Measurements from ENCODE around the gene TEN1. TPM values are rescaled to one million over a fixed set of nuclear protein-coding genes. Genes with fewer than 3 reads are reported as not detected.

Gene TEN1
- total and polyA plus RNA-seq, 9 of the 15 experiments (the other 6 are each of a cell fraction or from before 2014, with no cell fraction given) = 1.3 to 25.7 (median 10.1) TPM

DNA sequence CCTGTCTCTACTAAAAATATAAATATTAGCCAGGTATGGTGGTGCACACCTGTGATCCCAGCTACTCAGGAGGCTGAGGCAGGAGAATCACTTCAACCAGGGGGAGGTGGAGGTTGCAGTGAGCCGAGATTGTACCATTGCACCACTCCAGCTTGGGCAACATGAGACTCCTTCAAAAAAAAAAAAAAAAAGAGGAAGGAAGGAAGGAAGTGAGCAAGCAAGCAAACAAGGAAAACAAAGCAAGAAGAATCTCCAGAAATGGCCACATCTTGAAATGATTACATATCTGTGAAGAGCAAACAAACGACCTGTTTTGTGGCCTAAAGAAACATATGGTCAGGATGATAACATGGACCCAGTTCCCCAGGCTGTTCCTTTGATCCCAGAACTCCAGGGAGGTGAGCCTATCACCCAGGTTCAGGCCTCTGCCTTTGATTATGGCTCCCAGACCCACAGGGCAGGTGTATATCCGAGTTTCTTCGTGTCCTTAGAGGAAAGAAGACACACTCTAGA is 9.0 kb upstream of the TEN1 start (continued):
- TF ChIP-seq, protein P1, sequence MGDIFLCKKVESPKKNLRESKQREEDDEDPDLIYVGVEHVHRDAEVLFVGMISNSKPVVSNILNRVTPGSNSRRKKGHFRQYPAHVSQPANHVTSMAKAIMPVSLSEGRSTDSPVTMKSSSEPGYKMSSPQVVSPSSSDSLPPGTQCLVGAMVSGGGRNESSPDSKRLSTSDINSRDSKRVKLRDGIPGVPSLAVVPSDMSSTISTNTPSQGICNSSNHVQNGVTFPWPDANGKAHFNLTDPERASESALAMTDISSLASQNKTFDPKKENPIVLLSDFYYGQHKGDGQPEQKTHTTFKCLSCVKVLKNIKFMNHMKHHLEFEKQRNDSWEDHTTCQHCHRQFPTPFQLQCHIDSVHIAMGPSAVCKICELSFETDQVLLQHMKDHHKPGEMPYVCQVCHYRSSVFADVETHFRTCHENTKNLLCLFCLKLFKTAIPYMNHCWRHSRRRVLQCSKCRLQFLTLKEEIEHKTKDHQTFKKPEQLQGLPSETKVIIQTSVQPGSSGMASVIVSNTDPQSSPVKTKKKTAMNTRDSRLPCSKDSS (IDR thresholded peaks at IDR 0.05; ENCODE audit: low read depth, partially characterized antibody) = no peak
- no peak for TF ChIP-seq ZNF224 (CRISPR knock-in tag; IDR thresholded peaks at IDR 0.05)
- TF ChIP-seq CBFA2T3 (IDR thresholded peaks at IDR 0.05) = peak; percentile 98
- TF ChIP-seq, protein P2, sequence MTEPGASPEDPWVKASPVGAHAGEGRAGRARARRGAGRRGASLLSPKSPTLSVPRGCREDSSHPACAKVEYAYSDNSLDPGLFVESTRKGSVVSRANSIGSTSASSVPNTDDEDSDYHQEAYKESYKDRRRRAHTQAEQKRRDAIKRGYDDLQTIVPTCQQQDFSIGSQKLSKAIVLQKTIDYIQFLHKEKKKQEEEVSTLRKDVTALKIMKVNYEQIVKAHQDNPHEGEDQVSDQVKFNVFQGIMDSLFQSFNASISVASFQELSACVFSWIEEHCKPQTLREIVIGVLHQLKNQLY (CRISPR knock-in tag; conservative IDR thresholded peaks at IDR 0.05) = no peak
- peak; percentile 92 for TF ChIP-seq CCNT2 (IDR thresholded peaks at IDR 0.05; ENCODE audit: borderline replicate concordance, extremely low read depth, insufficient read length, low read depth, low read length)
- TF ChIP-seq, protein P3, sequence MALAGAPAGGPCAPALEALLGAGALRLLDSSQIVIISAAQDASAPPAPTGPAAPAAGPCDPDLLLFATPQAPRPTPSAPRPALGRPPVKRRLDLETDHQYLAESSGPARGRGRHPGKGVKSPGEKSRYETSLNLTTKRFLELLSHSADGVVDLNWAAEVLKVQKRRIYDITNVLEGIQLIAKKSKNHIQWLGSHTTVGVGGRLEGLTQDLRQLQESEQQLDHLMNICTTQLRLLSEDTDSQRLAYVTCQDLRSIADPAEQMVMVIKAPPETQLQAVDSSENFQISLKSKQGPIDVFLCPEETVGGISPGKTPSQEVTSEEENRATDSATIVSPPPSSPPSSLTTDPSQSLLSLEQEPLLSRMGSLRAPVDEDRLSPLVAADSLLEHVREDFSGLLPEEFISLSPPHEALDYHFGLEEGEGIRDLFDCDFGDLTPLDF (CRISPR knock-in tag; IDR thresholded peaks at IDR 0.05) = no peak
- TF ChIP-seq, protein P4, sequence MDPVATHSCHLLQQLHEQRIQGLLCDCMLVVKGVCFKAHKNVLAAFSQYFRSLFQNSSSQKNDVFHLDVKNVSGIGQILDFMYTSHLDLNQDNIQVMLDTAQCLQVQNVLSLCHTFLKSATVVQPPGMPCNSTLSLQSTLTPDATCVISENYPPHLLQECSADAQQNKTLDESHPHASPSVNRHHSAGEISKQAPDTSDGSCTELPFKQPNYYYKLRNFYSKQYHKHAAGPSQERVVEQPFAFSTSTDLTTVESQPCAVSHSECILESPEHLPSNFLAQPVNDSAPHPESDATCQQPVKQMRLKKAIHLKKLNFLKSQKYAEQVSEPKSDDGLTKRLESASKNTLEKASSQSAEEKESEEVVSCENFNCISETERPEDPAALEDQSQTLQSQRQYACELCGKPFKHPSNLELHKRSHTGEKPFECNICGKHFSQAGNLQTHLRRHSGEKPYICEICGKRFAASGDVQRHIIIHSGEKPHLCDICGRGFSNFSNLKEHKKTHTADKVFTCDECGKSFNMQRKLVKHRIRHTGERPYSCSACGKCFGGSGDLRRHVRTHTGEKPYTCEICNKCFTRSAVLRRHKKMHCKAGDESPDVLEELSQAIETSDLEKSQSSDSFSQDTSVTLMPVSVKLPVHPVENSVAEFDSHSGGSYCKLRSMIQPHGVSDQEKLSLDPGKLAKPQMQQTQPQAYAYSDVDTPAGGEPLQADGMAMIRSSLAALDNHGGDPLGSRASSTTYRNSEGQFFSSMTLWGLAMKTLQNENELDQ (CRISPR knock-in tag; IDR thresholded peaks at IDR 0.05; ENCODE audit: borderline replicate concordance) = no peak
- TF ChIP-seq, protein P5, sequence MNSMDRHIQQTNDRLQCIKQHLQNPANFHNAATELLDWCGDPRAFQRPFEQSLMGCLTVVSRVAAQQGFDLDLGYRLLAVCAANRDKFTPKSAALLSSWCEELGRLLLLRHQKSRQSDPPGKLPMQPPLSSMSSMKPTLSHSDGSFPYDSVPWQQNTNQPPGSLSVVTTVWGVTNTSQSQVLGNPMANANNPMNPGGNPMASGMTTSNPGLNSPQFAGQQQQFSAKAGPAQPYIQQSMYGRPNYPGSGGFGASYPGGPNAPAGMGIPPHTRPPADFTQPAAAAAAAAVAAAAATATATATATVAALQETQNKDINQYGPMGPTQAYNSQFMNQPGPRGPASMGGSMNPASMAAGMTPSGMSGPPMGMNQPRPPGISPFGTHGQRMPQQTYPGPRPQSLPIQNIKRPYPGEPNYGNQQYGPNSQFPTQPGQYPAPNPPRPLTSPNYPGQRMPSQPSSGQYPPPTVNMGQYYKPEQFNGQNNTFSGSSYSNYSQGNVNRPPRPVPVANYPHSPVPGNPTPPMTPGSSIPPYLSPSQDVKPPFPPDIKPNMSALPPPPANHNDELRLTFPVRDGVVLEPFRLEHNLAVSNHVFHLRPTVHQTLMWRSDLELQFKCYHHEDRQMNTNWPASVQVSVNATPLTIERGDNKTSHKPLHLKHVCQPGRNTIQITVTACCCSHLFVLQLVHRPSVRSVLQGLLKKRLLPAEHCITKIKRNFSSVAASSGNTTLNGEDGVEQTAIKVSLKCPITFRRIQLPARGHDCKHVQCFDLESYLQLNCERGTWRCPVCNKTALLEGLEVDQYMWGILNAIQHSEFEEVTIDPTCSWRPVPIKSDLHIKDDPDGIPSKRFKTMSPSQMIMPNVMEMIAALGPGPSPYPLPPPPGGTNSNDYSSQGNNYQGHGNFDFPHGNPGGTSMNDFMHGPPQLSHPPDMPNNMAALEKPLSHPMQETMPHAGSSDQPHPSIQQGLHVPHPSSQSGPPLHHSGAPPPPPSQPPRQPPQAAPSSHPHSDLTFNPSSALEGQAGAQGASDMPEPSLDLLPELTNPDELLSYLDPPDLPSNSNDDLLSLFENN (IDR thresholded peaks at IDR 0.05; ENCODE audit: low read depth in 2 of 2, low read length in 2 of 2) = peak in 1 of 2 experiments; percentile 82; a peak in 2 of 4 replicates
- no peak for TF ChIP-seq YBX1 (IDR thresholded peaks at IDR 0.05)
- TF ChIP-seq NRF1 (conservative IDR thresholded peaks at IDR 0.05 in 1 of 2, IDR thresholded peaks at IDR 0.05 in 1 of 2) = peak; percentile 15 to 41; a peak in 2 of 4 replicates
- peak; percentile 36; the same call in 1 of the 2 replicates for TF ChIP-seq ZNF644 (tag; IDR thresholded peaks at IDR 0.05; ENCODE audit: low read depth)
- TF ChIP-seq PRPF4 (IDR thresholded peaks at IDR 0.05; ENCODE audit: insufficient read depth, low read depth, low read length, poor library complexity, severe bottlenecking) = no peak
- TF ChIP-seq, protein P6, sequence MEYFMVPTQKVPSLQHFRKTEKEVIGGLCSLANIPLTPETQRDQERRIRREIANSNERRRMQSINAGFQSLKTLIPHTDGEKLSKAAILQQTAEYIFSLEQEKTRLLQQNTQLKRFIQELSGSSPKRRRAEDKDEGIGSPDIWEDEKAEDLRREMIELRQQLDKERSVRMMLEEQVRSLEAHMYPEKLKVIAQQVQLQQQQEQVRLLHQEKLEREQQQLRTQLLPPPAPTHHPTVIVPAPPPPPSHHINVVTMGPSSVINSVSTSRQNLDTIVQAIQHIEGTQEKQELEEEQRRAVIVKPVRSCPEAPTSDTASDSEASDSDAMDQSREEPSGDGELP (CRISPR knock-in tag; IDR thresholded peaks at IDR 0.05; ENCODE audit: borderline replicate concordance) = peak; percentile 49
- TF ChIP-seq ZNF175 (CRISPR knock-in tag; IDR thresholded peaks at IDR 0.05; ENCODE audit: low read depth) = peak; percentile 90
